ENCODE data around the gene MYO7B.

- TF ChIP-seq POLR2A (IDR thresholded peaks at IDR 0.05; ENCODE audit: low read length) (no peak), GATA1 (IDR thresholded peaks at IDR 0.05; ENCODE audit: low read depth, low read length) (no peak)
Observed at GRCh38 chr2:127528487-127528886, 7.0 kb upstream of the MYO7B start.

All from erythroblast (primary cell).